NCI-H2081 treated with DMSO at 0.1 percent for 48 hours (cell line): ENCODE results near the gene DPM2.
A peak's percentile ranks its signal among the peaks of the same experiment; 100 is the strongest.

Source experiments
- DNase-seq: peaks from one replicate; lab custom pipeline; 2025; lab: John Stamatoyannopoulos, UW

DPM2 gene

DNA sequence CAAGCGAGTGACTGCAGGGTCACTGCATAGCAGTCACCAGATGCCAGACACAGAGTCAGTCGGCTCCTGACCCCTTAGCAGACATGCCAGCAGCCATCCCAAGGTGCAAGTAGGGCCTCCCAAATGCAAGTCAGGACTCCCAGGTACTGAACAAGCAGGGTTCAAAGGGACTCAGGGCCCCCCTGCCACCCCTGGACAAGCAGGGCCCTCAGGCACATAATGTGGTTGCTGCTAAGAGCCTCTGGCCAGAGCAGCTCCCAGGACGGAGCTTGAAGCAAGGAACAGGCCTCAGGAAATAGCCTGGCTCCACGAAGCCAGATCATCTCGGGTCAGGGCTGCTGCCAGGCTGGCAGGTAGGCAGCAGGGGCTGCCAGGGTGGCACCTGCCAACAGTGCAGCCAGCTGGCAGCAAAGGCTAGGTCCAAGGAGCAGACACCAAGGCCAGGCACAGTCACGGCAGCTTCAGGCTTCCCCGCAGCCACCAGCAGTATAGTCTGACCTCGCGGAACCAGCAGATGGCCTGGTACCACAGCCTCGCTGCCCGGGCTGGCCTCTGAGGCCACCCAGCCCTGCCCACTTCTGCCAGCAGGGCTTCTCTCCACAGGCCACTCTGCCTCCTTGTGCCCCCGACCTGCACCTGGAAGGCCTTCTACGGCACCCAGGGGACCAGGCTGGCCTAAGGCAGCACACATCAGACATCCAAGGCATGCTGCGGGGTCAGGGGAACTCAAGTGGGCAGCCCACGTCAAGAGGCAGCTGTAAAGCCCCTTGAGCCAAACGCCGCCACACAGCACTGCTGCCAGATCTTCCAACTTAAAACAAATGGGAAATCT is 35.7 kb upstream of the DPM2 start:
- DNase-seq = no peak

- no peak for DNase-seq
Observed at GRCh38 chr9:127972236-127972871, 34.7 kb upstream of the DPM2 start.

DNA sequence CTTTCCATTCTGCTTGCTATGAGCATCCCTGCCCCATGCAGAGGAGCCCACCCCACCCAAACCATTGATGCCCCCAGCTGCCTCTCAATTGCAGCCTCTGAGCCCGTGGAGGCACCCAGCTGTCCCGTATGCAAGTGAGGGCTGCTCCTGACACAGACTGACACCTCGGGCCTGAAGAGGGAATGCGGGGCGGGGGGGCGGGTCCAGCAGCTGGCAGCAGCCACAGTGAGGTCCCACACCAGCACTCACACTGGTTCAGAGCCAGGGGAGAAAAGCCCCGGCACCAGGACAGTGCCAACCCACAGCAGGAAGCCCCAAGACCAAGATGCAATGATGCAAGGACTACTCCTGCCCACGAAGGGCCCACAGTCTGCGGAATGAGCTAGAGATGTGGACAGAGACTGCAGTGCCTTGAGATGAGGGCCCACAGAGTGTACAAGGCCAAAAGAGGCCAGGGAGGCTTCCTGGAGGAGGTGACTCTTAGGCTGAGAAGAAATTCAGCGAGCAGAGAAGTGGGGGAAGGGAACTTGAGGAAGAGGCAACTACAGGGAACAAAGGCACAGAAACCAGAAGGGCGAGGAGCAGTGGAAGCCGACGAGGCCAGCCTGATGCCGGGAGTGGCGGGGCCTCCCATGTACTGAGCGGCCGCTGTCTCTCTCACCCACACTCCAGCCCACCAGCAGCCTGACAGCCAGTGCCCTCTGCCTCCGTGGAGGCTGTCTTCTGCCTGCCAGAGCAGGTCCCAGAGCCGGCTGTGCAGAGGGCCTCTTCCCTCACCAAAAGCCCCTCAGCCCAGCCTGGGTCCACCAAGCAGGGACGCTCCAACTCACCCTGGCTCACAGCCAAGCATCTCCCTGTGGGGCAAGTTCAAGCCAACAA is 33.9 kb upstream of the DPM2 start:
- no peak for DNase-seq

- peak; percentile 61 for DNase-seq
Observed at GRCh38 chr9:127970401-127971313, 33.0 kb upstream of the DPM2 start.

GRCh38 chr9:127968700-127969383 is 31.2 kb upstream of the DPM2 start:
- peak; percentile 51 for DNase-seq

GRCh38 chr9:127968042-127968441 is 30.4 kb upstream of the DPM2 start:
- no peak for DNase-seq

DNA sequence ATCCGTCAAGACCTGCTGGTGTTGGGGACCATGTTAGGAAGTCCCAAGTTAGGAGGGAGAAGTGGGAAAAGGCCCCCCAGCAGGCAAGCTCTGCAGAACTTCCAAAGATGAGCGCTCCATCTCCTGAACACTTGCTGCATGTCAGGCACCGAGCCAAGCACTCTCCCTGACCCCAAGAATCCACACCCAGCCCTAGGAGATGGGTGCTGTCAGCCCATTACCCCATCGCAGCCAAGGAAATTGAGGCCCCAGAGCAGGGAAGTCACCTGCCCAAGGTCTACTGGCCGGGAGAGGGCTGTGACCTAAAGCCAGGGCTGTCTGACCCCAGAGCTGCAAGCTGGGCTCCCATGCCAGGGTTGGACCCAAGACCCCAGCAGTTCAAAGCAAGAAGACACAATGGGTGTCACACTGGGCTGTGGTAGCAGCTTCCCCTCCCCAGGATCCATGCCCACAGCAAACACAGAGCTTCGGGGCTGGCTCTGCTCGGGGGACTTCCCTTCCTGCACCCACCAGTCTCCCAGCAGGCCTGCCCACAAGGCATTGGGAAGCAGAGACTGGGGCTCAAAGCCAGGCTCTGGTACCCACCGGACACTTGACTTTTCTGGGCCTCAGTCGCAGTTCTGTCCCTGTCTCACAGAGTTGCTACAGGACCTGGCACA is 29.6 kb upstream of the DPM2 start:
- no peak for DNase-seq

- DNase-seq = no peak
Observed at GRCh38 chr9:127966416-127967150, 28.9 kb upstream of the DPM2 start.

GRCh38 chr9:127965953-127966352 is 28.3 kb upstream of the DPM2 start:
- no peak for DNase-seq

DNA sequence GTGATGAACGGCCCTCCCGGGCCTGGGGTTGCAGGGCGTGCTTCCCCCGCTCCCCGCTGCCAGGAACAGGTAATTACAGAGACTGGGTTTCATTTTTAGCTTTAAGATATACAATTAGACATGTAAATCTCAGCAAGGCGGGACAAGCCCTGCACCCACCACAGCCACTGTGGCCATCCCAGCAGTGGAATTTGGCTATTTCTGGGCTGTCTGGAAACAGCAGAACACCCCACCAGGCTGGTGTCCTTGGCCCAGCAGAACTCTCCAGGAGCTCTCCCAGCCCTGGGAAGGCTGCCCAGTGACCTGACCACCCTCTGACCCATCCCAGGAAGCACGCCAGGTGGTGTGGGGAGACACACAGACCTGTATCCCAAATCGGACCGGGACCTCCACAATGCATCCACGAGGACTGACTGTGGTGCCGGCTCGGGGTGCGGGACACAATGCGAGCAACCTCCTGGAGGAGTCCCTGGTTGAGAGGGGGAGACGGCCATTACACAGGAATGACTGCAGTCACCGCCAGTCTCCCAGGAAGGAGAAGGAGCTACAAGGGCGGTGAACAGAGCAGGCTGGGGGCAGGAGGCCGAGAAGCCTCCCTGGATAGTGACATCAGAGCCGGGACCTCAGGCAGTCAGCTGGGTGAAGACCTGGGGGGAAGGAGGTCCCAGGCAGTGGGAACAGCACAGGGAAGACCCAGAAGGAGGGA is 25.9 kb upstream of the DPM2 start:
- no peak for DNase-seq

DNA sequence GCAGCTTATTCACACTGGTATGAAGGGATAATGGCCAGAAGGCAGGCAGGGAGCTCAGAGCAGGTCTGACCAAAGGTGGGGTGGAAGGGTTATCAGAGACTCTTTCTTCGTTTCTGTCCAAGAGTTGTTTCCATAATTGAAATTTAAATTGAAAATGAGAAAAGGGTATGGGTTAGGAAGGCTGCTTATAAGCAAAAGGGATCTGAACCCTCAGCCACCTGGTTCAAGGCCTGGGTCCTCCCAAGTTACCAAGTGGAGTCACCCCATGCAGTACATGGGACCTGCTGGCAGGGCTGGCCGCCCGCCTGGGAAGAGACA is 25.3 kb upstream of the DPM2 start:
- no peak for DNase-seq

GRCh38 chr9:127962278-127962677 is 24.6 kb upstream of the DPM2 start:
- no peak for DNase-seq

GRCh38 chr9:127961613-127962155 is 24.0 kb upstream of the DPM2 start:
- no peak for DNase-seq

DNA sequence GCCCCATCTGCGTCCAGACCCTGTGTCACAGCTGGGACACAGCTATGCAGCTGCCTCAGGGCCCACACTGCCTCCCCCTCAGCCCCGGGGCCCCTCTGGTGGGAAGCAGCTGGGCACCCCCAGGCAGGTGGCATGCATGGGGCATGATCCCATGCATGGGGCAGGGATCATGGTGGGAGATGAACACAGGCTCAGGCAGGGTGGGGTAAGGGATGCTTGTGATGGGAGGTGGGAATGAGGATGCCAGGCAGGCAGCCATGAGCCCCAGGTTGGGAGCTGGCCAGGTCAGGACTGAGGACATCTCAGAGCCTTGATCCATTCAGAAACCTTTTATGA is 23.5 kb upstream of the DPM2 start:
- no peak for DNase-seq

DNA sequence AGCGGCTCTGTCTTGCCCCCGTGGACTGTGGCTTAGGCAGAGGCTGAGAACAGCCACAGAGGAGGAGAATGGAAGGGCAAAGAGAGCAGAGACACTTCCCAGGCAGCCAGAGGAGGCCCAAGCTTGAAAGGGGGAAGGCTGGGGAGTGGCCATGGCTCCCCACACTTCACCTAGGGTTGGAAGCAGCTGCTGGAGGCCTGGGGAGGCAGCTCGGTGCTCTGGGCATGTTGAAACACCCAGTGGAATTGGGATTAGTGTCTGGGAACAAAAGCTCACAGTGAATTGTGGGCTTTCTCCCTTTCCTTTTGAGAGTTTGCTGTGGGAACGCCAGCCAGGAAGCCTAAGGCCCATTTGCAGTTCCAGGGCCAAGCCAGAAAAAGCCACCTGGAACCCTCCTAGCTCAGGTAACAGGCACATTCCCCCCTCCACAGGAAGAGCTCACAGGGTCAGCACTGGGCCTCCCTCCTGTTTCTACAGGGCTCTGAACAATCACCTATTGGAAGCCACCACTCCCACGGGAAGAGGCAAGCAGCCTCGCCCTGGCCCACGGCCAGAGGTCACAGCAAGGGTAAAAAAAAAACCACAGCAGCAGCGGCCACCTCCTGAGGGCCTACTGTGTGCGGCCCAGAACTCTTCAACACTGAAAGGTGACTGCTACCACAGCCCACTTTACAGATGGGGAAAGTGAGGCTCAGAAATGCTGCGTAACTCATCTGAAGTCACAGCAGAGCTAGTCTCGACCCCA is 22.9 kb upstream of the DPM2 start:
- DNase-seq = no peak

GRCh38 chr9:127959841-127960409 is 22.3 kb upstream of the DPM2 start:
- DNase-seq = no peak

DNA sequence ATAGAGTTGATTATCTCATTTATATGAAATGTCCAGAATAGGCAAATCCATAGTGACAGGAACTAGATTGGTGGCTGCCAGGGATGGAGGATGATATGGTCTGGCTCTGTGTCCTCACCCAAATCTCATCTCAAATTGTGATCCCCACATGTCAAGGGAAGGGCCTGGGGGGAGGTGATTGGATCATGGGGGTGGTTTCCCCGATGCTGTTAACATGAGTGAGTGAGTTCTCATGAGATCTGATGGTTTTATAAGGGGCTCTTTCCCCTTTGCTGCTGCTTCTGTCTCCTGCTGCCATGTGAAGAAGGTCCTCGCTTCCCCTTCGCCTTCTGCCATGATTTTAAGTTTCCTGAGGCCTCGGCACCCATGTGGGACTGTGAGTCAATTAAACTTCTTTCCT is 21.7 kb upstream of the DPM2 start:
- no peak for DNase-seq

DNA sequence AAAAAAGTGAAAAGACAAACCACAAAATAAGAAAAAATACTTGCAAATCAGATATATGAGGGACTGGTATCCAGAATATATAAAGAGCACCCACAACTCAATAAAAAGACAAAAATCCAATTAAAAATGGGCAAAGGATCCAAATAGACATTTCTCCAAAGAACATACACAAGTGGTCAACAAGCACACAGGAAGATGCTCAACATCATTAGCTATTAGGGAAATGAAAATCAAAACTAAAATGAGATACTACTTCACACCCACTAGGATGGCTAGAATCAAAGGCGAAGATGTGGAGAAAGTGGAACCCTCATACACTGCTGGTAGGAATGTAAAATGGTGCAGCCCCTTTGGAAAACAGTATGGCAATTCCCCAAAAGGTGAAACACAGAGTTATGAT is 21.1 kb upstream of the DPM2 start:
- no peak for DNase-seq
